Measurements from ENCODE around the gene USP2. TPM values are rescaled to one million over a fixed set of nuclear protein-coding genes. Genes with fewer than 3 reads are reported as not detected.

USP2 gene
- total and polyA plus RNA-seq, 2 of the 4 experiments (the other 2 are of a cell fraction) = 0.18 to 0.79 TPM

DNA sequence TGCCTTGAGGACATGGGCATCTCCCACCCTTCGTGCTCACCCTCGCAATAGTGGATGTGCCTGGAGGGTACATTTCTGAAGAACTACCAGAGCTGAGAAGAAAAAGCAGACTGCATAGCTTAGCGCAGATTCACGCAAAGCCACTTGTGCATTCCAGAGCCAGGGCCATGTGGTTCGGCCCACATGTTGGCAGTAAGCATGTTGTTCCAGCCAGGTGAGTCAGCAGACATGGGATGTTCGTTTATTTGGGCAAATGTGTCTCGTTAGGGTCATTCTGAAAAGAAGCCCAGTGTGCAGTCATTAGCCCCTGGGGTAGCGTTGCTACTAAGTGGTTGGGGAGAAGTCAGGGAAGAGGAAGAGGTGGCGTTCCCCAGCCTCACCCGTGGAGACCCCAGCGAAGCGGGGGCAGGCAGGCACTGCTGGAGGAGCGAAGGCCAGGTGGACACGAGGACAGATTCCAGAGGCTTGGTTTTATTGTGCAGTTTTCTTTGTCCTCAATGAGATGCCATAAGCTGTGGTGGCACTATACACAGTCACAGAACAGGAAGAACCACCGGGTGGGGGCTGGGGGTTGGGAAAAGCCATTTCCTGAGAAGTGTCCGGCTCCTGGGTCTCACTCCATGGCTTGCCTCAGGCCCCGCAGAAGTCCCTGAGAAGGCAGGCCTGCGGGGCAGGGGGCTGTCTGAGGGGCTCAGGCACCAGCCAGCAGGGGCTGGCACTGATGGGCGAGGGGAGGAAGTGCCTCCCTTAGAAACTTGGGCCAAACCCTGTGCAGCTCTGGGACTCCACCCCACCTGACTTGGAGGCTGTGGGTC is 36.4 kb upstream of the USP2 start:
- peak overlapping the region; percentile 1; the same call in 1 of the 2 replicates for H3K9ac ChIP-seq (ENCODE audit: low read depth, low read length)
- dilution Hi-C loops (cut with HindIII; ENCODE audit: low sequenced_read_pairs, unreplicated experiment) = no loop called here
- TF ChIP-seq RCOR1 (IDR thresholded peaks at IDR 0.05; ENCODE audit: insufficient replicate concordance, low read length) (no peak), RFX5 (IDR thresholded peaks at IDR 0.05; ENCODE audit: low read depth, low read length) (no peak), CEBPB (IDR thresholded peaks at IDR 0.05; ENCODE audit: low read depth, low read length) (no peak), POLR2A (IDR thresholded peaks at IDR 0.05; ENCODE audit: low read depth, low read length) (no peak), MAFK (IDR thresholded peaks at IDR 0.05; ENCODE audit: low read depth, low read length) (peak; percentile 48), BHLHE40 (IDR thresholded peaks at IDR 0.05; ENCODE audit: low read depth, low read length) (peak; percentile 61), MAZ (IDR thresholded peaks at IDR 0.05; ENCODE audit: borderline replicate concordance, low read depth, low read length) (no peak; the same call in 1 of the 2 replicates), RAD21 (IDR thresholded peaks at IDR 0.05; ENCODE audit: low read length) (no peak), MXI1 (IDR thresholded peaks at IDR 0.05; ENCODE audit: borderline replicate concordance, low read depth, low read length) (peak; percentile 100), CHD1 (IDR thresholded peaks at IDR 0.05; ENCODE audit: low read depth, low read length) (no peak)
- TF ChIP-seq, protein P1, sequence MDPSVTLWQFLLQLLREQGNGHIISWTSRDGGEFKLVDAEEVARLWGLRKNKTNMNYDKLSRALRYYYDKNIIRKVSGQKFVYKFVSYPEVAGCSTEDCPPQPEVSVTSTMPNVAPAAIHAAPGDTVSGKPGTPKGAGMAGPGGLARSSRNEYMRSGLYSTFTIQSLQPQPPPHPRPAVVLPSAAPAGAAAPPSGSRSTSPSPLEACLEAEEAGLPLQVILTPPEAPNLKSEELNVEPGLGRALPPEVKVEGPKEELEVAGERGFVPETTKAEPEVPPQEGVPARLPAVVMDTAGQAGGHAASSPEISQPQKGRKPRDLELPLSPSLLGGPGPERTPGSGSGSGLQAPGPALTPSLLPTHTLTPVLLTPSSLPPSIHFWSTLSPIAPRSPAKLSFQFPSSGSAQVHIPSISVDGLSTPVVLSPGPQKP (IDR thresholded peaks at IDR 0.05; ENCODE audit: borderline replicate concordance, low read depth, low read length) = no peak
- TF ChIP-seq, protein P2, sequence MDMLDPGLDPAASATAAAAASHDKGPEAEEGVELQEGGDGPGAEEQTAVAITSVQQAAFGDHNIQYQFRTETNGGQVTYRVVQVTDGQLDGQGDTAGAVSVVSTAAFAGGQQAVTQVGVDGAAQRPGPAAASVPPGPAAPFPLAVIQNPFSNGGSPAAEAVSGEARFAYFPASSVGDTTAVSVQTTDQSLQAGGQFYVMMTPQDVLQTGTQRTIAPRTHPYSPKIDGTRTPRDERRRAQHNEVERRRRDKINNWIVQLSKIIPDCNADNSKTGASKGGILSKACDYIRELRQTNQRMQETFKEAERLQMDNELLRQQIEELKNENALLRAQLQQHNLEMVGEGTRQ (IDR thresholded peaks at IDR 0.05; ENCODE audit: low read depth, low read length) = peak; percentile 98
- TF ChIP-seq, protein P3, sequence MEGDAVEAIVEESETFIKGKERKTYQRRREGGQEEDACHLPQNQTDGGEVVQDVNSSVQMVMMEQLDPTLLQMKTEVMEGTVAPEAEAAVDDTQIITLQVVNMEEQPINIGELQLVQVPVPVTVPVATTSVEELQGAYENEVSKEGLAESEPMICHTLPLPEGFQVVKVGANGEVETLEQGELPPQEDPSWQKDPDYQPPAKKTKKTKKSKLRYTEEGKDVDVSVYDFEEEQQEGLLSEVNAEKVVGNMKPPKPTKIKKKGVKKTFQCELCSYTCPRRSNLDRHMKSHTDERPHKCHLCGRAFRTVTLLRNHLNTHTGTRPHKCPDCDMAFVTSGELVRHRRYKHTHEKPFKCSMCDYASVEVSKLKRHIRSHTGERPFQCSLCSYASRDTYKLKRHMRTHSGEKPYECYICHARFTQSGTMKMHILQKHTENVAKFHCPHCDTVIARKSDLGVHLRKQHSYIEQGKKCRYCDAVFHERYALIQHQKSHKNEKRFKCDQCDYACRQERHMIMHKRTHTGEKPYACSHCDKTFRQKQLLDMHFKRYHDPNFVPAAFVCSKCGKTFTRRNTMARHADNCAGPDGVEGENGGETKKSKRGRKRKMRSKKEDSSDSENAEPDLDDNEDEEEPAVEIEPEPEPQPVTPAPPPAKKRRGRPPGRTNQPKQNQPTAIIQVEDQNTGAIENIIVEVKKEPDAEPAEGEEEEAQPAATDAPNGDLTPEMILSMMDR (conservative IDR thresholded peaks at IDR 0.05; ENCODE audit: low read depth, low read length) = no peak

More for the DNA sequence above, 36.4 kb upstream of the USP2 start:
- peak overlapping the region; percentile 84 for H2BK5ac ChIP-seq (ENCODE audit: low read depth, low read length, poor library complexity, severe bottlenecking)
- peaks cover 42% of the 10 kb centered on the region for H3K9me1 ChIP-seq (ENCODE audit: insufficient read depth, low read length)
- CTCF ChIA-PET = interaction anchor here (0.6 to 1.6 kb wide), 6 partner anchors 9 to 69 kb away, joined by 3 to 5 read pairs (median 3); no protein-coding TSS in a partner anchor
- no peaks in the 10 kb centered on the region for H3K27me3 ChIP-seq (ENCODE audit: control insufficient read depth, insufficient read depth, low read length)
- POLR2A ChIA-PET (ENCODE audit: unreplicated experiment) = interaction anchor here (0.8 to 1.6 kb wide), 3 partner anchors 42 to 57 kb away, joined by 3 to 6 read pairs (median 3); no protein-coding TSS in a partner anchor
- intact Hi-C loops (cut with micrococcal nuclease) = no loop called here
- peaks cover 50% of the 10 kb centered on the region for H4K20me1 ChIP-seq (ENCODE audit: insufficient read depth, low read length)
- H3K36me3 ChIP-seq (ENCODE audit: control insufficient read depth, insufficient read depth, low read length) = peaks cover 26% of the 10 kb centered on the region
- H2BK120ac ChIP-seq (ENCODE audit: low read depth, low read length) = peak overlapping the region; percentile 67
- WGBS, 2 experiments (ENCODE audit: extremely low coverage in 2 of 2, insufficient read length in 1 of 2) = 78% methylated on average over 7 of the region's 19 CpGs; no CpG with 5 or more reads in 1 of the 2 experiments
- peak overlapping the region; percentile 22 for H3K4me2 ChIP-seq (ENCODE audit: low read depth, low read length)
- DNase-seq (peak; percentile 96), ATAC-seq (ENCODE audit: low read depth) (peak; percentile 50)
- H2BK15ac ChIP-seq (ENCODE audit: low read depth, low read length) = peak overlapping the region; percentile 23; the same call in 1 of the 3 replicates
- H3K27ac ChIP-seq (ENCODE audit: insufficient read depth, low read length) = peak overlapping the region; percentile 47
- BruUV-seq (replicated peaks) = no TSS peak
- peak overlapping the region in 1 of 2 experiments; percentile 75; a peak in 2 of 4 replicates for H4K8ac ChIP-seq (ENCODE audit: low read depth in 2 of 2, low read length in 2 of 2)
- peak overlapping the region; percentile 30; the same call in 1 of the 2 replicates for H3K18ac ChIP-seq (ENCODE audit: low read depth, low read length)
- no peaks in the 10 kb centered on the region for H3K9me3 ChIP-seq (ENCODE audit: control insufficient read depth, insufficient read depth, low read length)
- H3K56ac ChIP-seq (ENCODE audit: extremely low read depth, insufficient read depth, low read length) = peak overlapping the region; percentile 67
- peak overlapping the region; percentile 53 for H3K14ac ChIP-seq (replicated peaks; ENCODE audit: low read depth, low read length)
- H3K4ac ChIP-seq (ENCODE audit: low read depth, low read length) = peak overlapping the region; percentile 89
- H3K4me1 ChIP-seq (ENCODE audit: control insufficient read depth, insufficient read depth, low read length) = peaks cover 26% of the 10 kb centered on the region
- peak overlapping the region; percentile 1; the same call in 1 of the 2 replicates for H4K5ac ChIP-seq (ENCODE audit: low read depth, low read length)
- peak overlapping the region; percentile 83 for H3K23ac ChIP-seq (ENCODE audit: low read depth, low read length)
- peak overlapping the region; percentile 20; the same call in 1 of the 2 replicates for H2BK20ac ChIP-seq (ENCODE audit: low read depth, low read length)
- H3K4me3 ChIP-seq (ENCODE audit: insufficient read depth, low read depth, low read length) = no peak overlapping the region
- peak overlapping the region; percentile 49 for H2AK5ac ChIP-seq (ENCODE audit: low read depth, low read length)
- H4K91ac ChIP-seq (ENCODE audit: insufficient read depth, low read depth, low read length) = peak overlapping the region; percentile 62
- peaks cover 20 to 59% of the 10 kb centered on the region in 2 experiments for H3K79me1 ChIP-seq (ENCODE audit: low read depth in 1 of 2, low read length in 2 of 2)
- H2AFZ ChIP-seq (replicated peaks; ENCODE audit: low read length, poor library complexity) = peak overlapping the region; percentile 36
- peak overlapping the region; percentile 74 for H2AK9ac ChIP-seq (replicated peaks; ENCODE audit: low read depth, low read length, poor library complexity)
- in situ Hi-C loops (cut with MboI; ENCODE audit: low sequenced_read_pairs) = no loop called here

All from IMR-90 (cell line).